WTC11 (cell line): ENCODE data around the gene RGS9. TPM values are rescaled to one million over a fixed set of nuclear protein-coding genes. Genes with fewer than 3 reads are reported as not detected.
"Not testable (repeated sequence)": the region's sequence is repeated elsewhere in the genome, so short reads cannot be mapped to it uniquely, and the experiment has no call there.

Experiments used
- ATAC-seq: fragments of 200-7000 bp; cut with Tn5 transposase; 2 replicates; pipeline ENCODE4 v1.10.0; 2021; ENCODE audit warnings: mild to moderate bottlenecking, moderate library complexity
- CTCF ChIA-PET: fragments of 300-600 bp; sonication (Branson Sonifier 250); formaldehyde crosslinking; loops from one replicate; lab custom pipeline; 2021; ENCODE audit warnings: antibody characterized with exemption; lab: Charles Lee
- POLR2A ChIA-PET: fragments of 350-600 bp; sonication (Branson Sonifier 250); formaldehyde crosslinking; loops from one replicate; lab custom pipeline; 2021; ENCODE audit warnings: antibody characterized with exemption; lab: Charles Lee
- DNase-seq: peaks from one replicate; pipeline ENCODE4 v3.0.0; 2021; ENCODE audit warnings: low spot score
- H3K27ac Mint-ChIP-seq: 2 replicates; pipeline ENCODE4 v1.8.0; 2021; ENCODE audit warnings: mixed read lengths
- H3K27me3 Mint-ChIP-seq: 2 replicates; pipeline ENCODE4 v1.8.0; 2021; ENCODE audit warnings: low read depth, mild to moderate bottlenecking, moderate library complexity, mixed read lengths
- H3K36me3 Mint-ChIP-seq: 2 replicates; pipeline ENCODE4 v1.8.0; 2021; ENCODE audit warnings: mixed read lengths
- H3K4me1 Mint-ChIP-seq: 2 replicates; pipeline ENCODE4 v1.8.0; 2022; ENCODE audit warnings: mixed read lengths
- H3K4me3 Mint-ChIP-seq: 2 replicates; pipeline ENCODE4 v1.8.0; 2021; ENCODE audit warnings: mild to moderate bottlenecking, moderate library complexity, mixed read lengths
- H3K9me3 Mint-ChIP-seq: 2 replicates; pipeline ENCODE4 v1.8.0; 2021; ENCODE audit warnings: mixed read lengths
- AR ChIP-seq: fragments of 250-450 bp; sonication (Bioruptor Pico); IDR thresholded peaks from 2 replicates; pipeline ENCODE4 v1.9.0; 2021; ENCODE audit warnings: mild to moderate bottlenecking
- CDX4 ChIP-seq: fragments of 250-450 bp; sonication (Bioruptor Pico); IDR thresholded peaks from 2 replicates; pipeline ENCODE4 v1.9.0; 2021; ENCODE audit warnings: moderate library complexity, mild to moderate bottlenecking, inconsistent platforms, borderline replicate concordance
- CREB1 ChIP-seq: sonication (generic); formaldehyde crosslinking; IDR thresholded peaks from 2 replicates; pipeline ENCODE4 v1.8.0; 2023; ENCODE audit warnings: mild to moderate bottlenecking, missing genetic modification reagents
- CREM ChIP-seq: sonication (generic); formaldehyde crosslinking; IDR thresholded peaks from 2 replicates; pipeline ENCODE4 v1.8.1; 2022; ENCODE audit warnings: mild to moderate bottlenecking, missing genetic modification reagents, moderate library complexity
- FOXP4 ChIP-seq: sonication (generic); formaldehyde crosslinking; IDR thresholded peaks from 2 replicates; pipeline ENCODE4 v1.8.0; 2022; ENCODE audit warnings: mild to moderate bottlenecking, missing genetic modification reagents
- GABPB1 ChIP-seq: sonication (generic); formaldehyde crosslinking; IDR thresholded peaks from 2 replicates; pipeline ENCODE4 v1.8.1; 2023; ENCODE audit warnings: mild to moderate bottlenecking, missing genetic modification reagents
- HMGA2 ChIP-seq: fragments of 250-450 bp; sonication (Bioruptor Pico); IDR thresholded peaks from 2 replicates; pipeline ENCODE4 v1.4.0; 2021; ENCODE audit warnings: mild to moderate bottlenecking, moderate library complexity
- MAX ChIP-seq: sonication (generic); formaldehyde crosslinking; IDR thresholded peaks from 2 replicates; pipeline ENCODE4 v1.8.0; 2022; ENCODE audit warnings: mild to moderate bottlenecking, missing genetic modification reagents
- MXD4 ChIP-seq: fragments of 250-450 bp; sonication (Bioruptor Pico); IDR thresholded peaks from 2 replicates; pipeline ENCODE4 v1.8.0; 2021; ENCODE audit warnings: mild to moderate bottlenecking, moderate library complexity, borderline replicate concordance
- NFATC4 ChIP-seq: fragments of 250-450 bp; sonication (Bioruptor Pico); IDR thresholded peaks from 2 replicates; pipeline ENCODE4 v1.9.0; 2021; ENCODE audit warnings: mild to moderate bottlenecking
- NFE2L1 ChIP-seq: sonication (generic); formaldehyde crosslinking; IDR thresholded peaks from 2 replicates; pipeline ENCODE4 v1.8.1; 2023; ENCODE audit warnings: missing genetic modification reagents
- PREB ChIP-seq: sonication (generic); formaldehyde crosslinking; IDR thresholded peaks from 2 replicates; pipeline ENCODE4 v1.8.1; 2022; ENCODE audit warnings: mild to moderate bottlenecking, missing genetic modification reagents, moderate library complexity, borderline replicate concordance
- RELA ChIP-seq: sonication (generic); formaldehyde crosslinking; IDR thresholded peaks from 2 replicates; pipeline ENCODE4 v1.8.1; 2022; ENCODE audit warnings: missing genetic modification reagents, mild to moderate bottlenecking, borderline replicate concordance
- SMAD3 ChIP-seq: sonication (generic); formaldehyde crosslinking; IDR thresholded peaks from 2 replicates; pipeline ENCODE4 v1.8.0; 2022; ENCODE audit warnings: missing genetic modification reagents, mild to moderate bottlenecking, borderline replicate concordance
- SOX15 ChIP-seq: fragments of 250-450 bp; sonication (Bioruptor Pico); IDR thresholded peaks from 2 replicates; pipeline ENCODE4 v1.9.0; 2021; ENCODE audit warnings: mild to moderate bottlenecking
- SP1 ChIP-seq: sonication (generic); formaldehyde crosslinking; conservative IDR thresholded peaks from 2 replicates; pipeline ENCODE4 v1.8.1; 2022; ENCODE audit warnings: missing genetic modification reagents
- TEAD1 ChIP-seq: sonication (generic); formaldehyde crosslinking; IDR thresholded peaks from 2 replicates; pipeline ENCODE4 v1.8.0; 2022; ENCODE audit warnings: mild to moderate bottlenecking, missing genetic modification reagents
- TP53 ChIP-seq: sonication (generic); formaldehyde crosslinking; IDR thresholded peaks from 2 replicates; pipeline ENCODE4 v1.8.1; 2023; ENCODE audit warnings: mild to moderate bottlenecking, missing genetic modification reagents
- ZBTB21 ChIP-seq: sonication (generic); formaldehyde crosslinking; IDR thresholded peaks from 2 replicates; pipeline ENCODE4 v1.8.1; 2023; ENCODE audit warnings: mild to moderate bottlenecking, missing genetic modification reagents, borderline replicate concordance
- ZNF138 ChIP-seq: sonication (generic); formaldehyde crosslinking; conservative IDR thresholded peaks from 2 replicates; pipeline ENCODE4 v1.8.1; 2022; ENCODE audit warnings: mild to moderate bottlenecking, moderate library complexity, missing genetic modification reagents
- ZNF219 ChIP-seq: sonication (generic); formaldehyde crosslinking; IDR thresholded peaks from 2 replicates; pipeline ENCODE4 v1.8.0; 2023; ENCODE audit warnings: missing genetic modification reagents, mild to moderate bottlenecking, borderline replicate concordance
- ZNF232 ChIP-seq: sonication (generic); formaldehyde crosslinking; IDR thresholded peaks from 2 replicates; pipeline ENCODE4 v1.8.0; 2022; ENCODE audit warnings: mild to moderate bottlenecking, missing genetic modification reagents
- ZNF512 ChIP-seq: sonication (generic); formaldehyde crosslinking; IDR thresholded peaks from 2 replicates; pipeline ENCODE4 v1.8.1; 2022; ENCODE audit warnings: missing genetic modification reagents, borderline replicate concordance
- ZNF671 ChIP-seq: fragments of 250-450 bp; sonication (Bioruptor Pico); IDR thresholded peaks from 2 replicates; pipeline ENCODE4 v1.8.0; 2021; ENCODE audit warnings: mild to moderate bottlenecking
- total RNA-seq: library from RNA; stranded (reverse); gene quantifications from 3 replicates; pipeline ENCODE4 v1.2.3, GENCODE V29; 2021

The RGS9 gene
- total RNA-seq, 1 experiment from 2014 or later, result 11.3 TPM

GRCh38 chr17:65088621-65089360 is 48.4 kb upstream of the RGS9 start:
- ChIA-PET POLR2A (no interaction called here), CTCF (interaction anchor here (2.9 kb wide), 1 partner anchor 12 kb away, joined by 13 read pairs; no protein-coding TSS in a partner anchor)
- Mint-ChIP-seq H3K4me3 (no peak overlapping the region), H3K9me3 (peaks cover 3% of the 10 kb centered on the region; the same call in 1 of the 2 replicates), H3K27me3 (no peaks in the 10 kb centered on the region; the same call in 1 of the 2 replicates), H3K27ac (no peak overlapping the region), H3K4me1 (peaks cover 8% of the 10 kb centered on the region), H3K36me3 (no peaks in the 10 kb centered on the region)
- no peak for ATAC-seq
- no peak for DNase-seq
- TF ChIP-seq ZNF232 (CRISPR knock-in tag) (no peak), NFATC4 (CRISPR knock-in tag) (no peak), RELA (CRISPR knock-in tag) (no peak), SOX15 (CRISPR knock-in tag) (no peak), TP53 (CRISPR knock-in tag) (no peak), ZBTB21 (no peak), GABPB1 (CRISPR knock-in tag) (no peak), HMGA2 (CRISPR knock-in tag) (no peak), TEAD1 (CRISPR knock-in tag) (no peak), ZNF138 (no peak), CDX4 (CRISPR knock-in tag) (no peak), SMAD3 (CRISPR knock-in tag) (no peak), CREM (CRISPR knock-in tag) (no peak), MXD4 (CRISPR knock-in tag) (no peak), CREB1 (CRISPR knock-in tag) (no peak), PREB (no peak), SP1 (CRISPR knock-in tag) (no peak), NFE2L1 (no peak), MAX (no peak), ZNF219 (CRISPR knock-in tag) (no peak)

- Mint-ChIP-seq H3K4me3 (no peak overlapping the region), H3K9me3 (peaks cover 3% of the 10 kb centered on the region; the same call in 1 of the 2 replicates), H3K36me3 (no peaks in the 10 kb centered on the region), H3K27ac (no peak overlapping the region), H3K27me3 (no peaks in the 10 kb centered on the region; the same call in 1 of the 2 replicates), H3K4me1 (no peaks in the 10 kb centered on the region)
- ATAC-seq, result no peak
- TF ChIP-seq AR (CRISPR knock-in tag) (no peak), ZNF671 (no peak), FOXP4 (CRISPR knock-in tag) (no peak), ZNF512 (CRISPR knock-in tag) (no peak)
- DNase-seq, result no peak
- CTCF ChIA-PET, result interaction anchor here (1.9 kb wide), 1 partner anchor 8 kb away, joined by 11 read pairs; no protein-coding TSS in a partner anchor
- POLR2A ChIA-PET, result no interaction called here
Measured at GRCh38 chr17:65092262-65092661, 44.9 kb upstream of the RGS9 start.

GRCh38 chr17:65092721-65093356 is 44.3 kb upstream of the RGS9 start:
- H3K4me3 Mint-ChIP-seq, POLR2A ChIA-PET, H3K4me1 Mint-ChIP-seq, H3K27ac Mint-ChIP-seq, H3K9me3 Mint-ChIP-seq, H3K36me3 Mint-ChIP-seq, DNase-seq, ATAC-seq, H3K27me3 Mint-ChIP-seq: not testable (repeated sequence)
- CTCF ChIA-PET, result interaction anchor here (0.6 to 1.9 kb wide), 2 partner anchors 8 to 504 kb away, joined by 4 to 11 read pairs; no protein-coding TSS in a partner anchor
